22Rv1 (cell line): ENCODE results near the gene CUX1.
"Not testable (repeated sequence)": the region's sequence is repeated elsewhere in the genome, so short reads cannot be mapped to it uniquely, and the experiment has no call there.

ENCODE experiments used
- ZFX ChIP-seq: fragments of 450-650 bp; IDR thresholded peaks from 2 replicates; pipeline ENCODE4 v1.6.1; 2017; ENCODE audit warnings: antibody characterized with exemption, borderline replicate concordance
- TF ChIP-seq, protein P1 (sequence below): fragments of 450-650 bp; IDR thresholded peaks from 2 replicates; pipeline ENCODE4 v1.5.1; 2017; ENCODE audit warnings: mild to moderate bottlenecking

DNA sequence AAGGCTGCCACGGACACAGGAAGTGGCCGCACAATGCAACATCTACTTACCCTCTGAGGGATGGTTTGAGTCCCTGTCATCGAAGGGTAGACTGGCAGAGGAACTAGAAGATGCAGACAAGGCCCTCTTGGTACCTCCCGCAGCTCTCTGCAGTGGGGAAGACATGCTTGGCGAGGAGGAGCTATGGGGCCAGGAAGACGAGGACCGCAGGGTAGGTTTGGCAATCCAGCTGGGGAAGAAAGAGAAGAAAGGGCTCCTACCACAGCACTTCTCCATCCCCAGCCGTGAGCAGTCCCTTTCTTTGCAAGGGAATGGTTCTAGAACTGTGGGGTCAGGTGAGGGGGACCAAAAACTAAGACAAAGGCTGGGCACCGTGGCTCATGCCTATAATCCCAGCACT is 511.9 kb downstream of the CUX1 start:
- TF ChIP-seq, protein P1, sequence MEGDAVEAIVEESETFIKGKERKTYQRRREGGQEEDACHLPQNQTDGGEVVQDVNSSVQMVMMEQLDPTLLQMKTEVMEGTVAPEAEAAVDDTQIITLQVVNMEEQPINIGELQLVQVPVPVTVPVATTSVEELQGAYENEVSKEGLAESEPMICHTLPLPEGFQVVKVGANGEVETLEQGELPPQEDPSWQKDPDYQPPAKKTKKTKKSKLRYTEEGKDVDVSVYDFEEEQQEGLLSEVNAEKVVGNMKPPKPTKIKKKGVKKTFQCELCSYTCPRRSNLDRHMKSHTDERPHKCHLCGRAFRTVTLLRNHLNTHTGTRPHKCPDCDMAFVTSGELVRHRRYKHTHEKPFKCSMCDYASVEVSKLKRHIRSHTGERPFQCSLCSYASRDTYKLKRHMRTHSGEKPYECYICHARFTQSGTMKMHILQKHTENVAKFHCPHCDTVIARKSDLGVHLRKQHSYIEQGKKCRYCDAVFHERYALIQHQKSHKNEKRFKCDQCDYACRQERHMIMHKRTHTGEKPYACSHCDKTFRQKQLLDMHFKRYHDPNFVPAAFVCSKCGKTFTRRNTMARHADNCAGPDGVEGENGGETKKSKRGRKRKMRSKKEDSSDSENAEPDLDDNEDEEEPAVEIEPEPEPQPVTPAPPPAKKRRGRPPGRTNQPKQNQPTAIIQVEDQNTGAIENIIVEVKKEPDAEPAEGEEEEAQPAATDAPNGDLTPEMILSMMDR, result not testable (repeated sequence)
- TF ChIP-seq ZFX, result not testable (repeated sequence)
